Astrocyte (in vitro differentiated cells and primary cell): ENCODE measurements around the gene CDR2L. TPM values are rescaled to one million over a fixed set of nuclear protein-coding genes. Genes with fewer than 3 reads are reported as not detected.
A peak's percentile ranks its signal among the peaks of the same experiment; 100 is the strongest.

ENCODE experiments used
- DNase-seq: peaks from one replicate; pipeline ENCODE4 v3.0.0-alpha.2; 2010; ENCODE audit warnings: low read depth
- FAIRE-seq: peaks from 2 replicates; lab custom pipeline; 2011; peaks lifted over from hg19 to GRCh38; lab: Jason Lieb, UNC
- H2AFZ ChIP-seq: 2 replicates; pipeline ENCODE4 v1.6.0; 2012; ENCODE audit warnings: low read depth, low read length, inconsistent platforms
- H3K27ac ChIP-seq: 2 replicates; pipeline ENCODE4 v1.5.1; 2011; ENCODE audit warnings: low read depth, low read length, inconsistent platforms
- H3K27me3 ChIP-seq: 2 replicates; pipeline ENCODE4 v1.6.0; 2011; ENCODE audit warnings: low read length, inconsistent platforms; ENCODE audit not compliant: insufficient read depth
- H3K36me3 ChIP-seq: 2 replicates; pipeline ENCODE4 v1.5.1; 2011; ENCODE audit warnings: low read length, inconsistent platforms; ENCODE audit not compliant: insufficient read depth
- H3K4me1 ChIP-seq: 2 replicates; pipeline ENCODE4 v1.5.1; 2011; ENCODE audit warnings: low read length, inconsistent platforms; ENCODE audit not compliant: insufficient read depth
- H3K4me2 ChIP-seq: 2 replicates; pipeline ENCODE4 v1.6.0; 2012; ENCODE audit warnings: low read length, inconsistent platforms
- H3K4me3 ChIP-seq: 2 replicates; pipeline ENCODE4 v1.5.1; 2011; ENCODE audit warnings: low read depth, mild to moderate bottlenecking, low read length, inconsistent platforms; ENCODE audit not compliant: insufficient read depth
- H3K79me2 ChIP-seq: 2 replicates; pipeline ENCODE4 v1.6.0; 2012; ENCODE audit warnings: mild to moderate bottlenecking, low read length, inconsistent platforms; ENCODE audit not compliant: insufficient read depth
- H3K9ac ChIP-seq: 2 replicates; pipeline ENCODE4 v1.6.0; 2012; ENCODE audit warnings: mild to moderate bottlenecking, low read length, inconsistent platforms
- H3K9me3 ChIP-seq: 2 replicates; pipeline ENCODE4 v1.5.1; 2012; ENCODE audit warnings: low read depth, mild to moderate bottlenecking, low read length, inconsistent platforms; ENCODE audit not compliant: insufficient read depth
- H4K20me1 ChIP-seq: 2 replicates; pipeline ENCODE4 v1.6.0; 2012; ENCODE audit warnings: low read length, inconsistent platforms; ENCODE audit not compliant: insufficient read depth
- H3K27ac Mint-ChIP-seq: one replicate; pipeline ENCODE4 v1.8.0; 2021; ENCODE audit warnings: mild to moderate bottlenecking, mixed read lengths; ENCODE audit not compliant: unreplicated experiment
- H3K27me3 Mint-ChIP-seq: one replicate; pipeline ENCODE4 v1.8.0; 2021; ENCODE audit warnings: low read depth, mixed read lengths; ENCODE audit not compliant: unreplicated experiment
- H3K36me3 Mint-ChIP-seq: one replicate; pipeline ENCODE4 v1.8.0; 2021; ENCODE audit warnings: low read depth, mixed read lengths; ENCODE audit not compliant: unreplicated experiment
- H3K4me1 Mint-ChIP-seq: one replicate; pipeline ENCODE4 v1.8.0; 2021; ENCODE audit warnings: low read depth, mixed read lengths; ENCODE audit not compliant: unreplicated experiment
- H3K4me3 Mint-ChIP-seq: one replicate; pipeline ENCODE4 v1.8.0; 2021; ENCODE audit warnings: mild to moderate bottlenecking, moderate library complexity, mixed read lengths; ENCODE audit not compliant: unreplicated experiment
- H3K9me3 Mint-ChIP-seq: one replicate; pipeline ENCODE4 v1.8.0; 2021; ENCODE audit warnings: mild to moderate bottlenecking, mixed read lengths; ENCODE audit not compliant: unreplicated experiment
- CTCF ChIP-seq: IDR thresholded peaks from 2 replicates; pipeline ENCODE4 v1.5.1; 2011; ENCODE audit warnings: low read depth, mild to moderate bottlenecking, inconsistent platforms, low read length, moderate library complexity; ENCODE audit not compliant: insufficient read depth
- EZH2 ChIP-seq: IDR thresholded peaks from 2 replicates; pipeline ENCODE4 v1.6.1; 2012; ENCODE audit warnings: mild to moderate bottlenecking, low read length, inconsistent platforms; ENCODE audit not compliant: insufficient read depth
- total RNA-seq: library from RNA; stranded (reverse); gene quantifications from 2 replicates; pipeline ENCODE4 v1.2.1, GENCODE V29; 2021

Gene CDR2L
- total RNA-seq, 1 donor from 2014 or later: 59.1 TPM

DNA sequence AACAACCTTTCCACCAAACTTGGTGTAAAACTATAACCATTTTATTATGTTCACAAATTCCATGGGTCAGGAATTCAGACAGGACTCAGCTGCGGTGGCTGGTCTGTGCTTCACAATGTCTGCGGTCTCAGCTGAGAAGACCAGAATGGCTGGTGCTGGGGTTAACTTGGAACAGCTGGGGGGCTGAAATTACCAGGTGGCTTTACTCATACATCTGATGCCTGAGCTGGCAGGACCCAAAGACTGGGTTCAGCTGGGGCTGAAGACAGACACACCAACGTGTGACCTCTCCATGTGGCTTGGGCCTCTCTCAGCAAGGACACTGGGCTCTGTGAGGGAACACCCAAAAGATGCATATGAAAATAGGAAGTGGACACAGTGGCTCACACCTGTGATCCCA lies 9.2 kb upstream of the CDR2L start:
- DNase-seq (no peak), FAIRE-seq (no peak)
- no peaks in the 10 kb centered on the region for H3K9me3 ChIP-seq
- H3K4me2 ChIP-seq: no peak overlapping the region
- TF ChIP-seq EZH2: no peak
- Mint-ChIP-seq H3K4me3 (no peak overlapping the region), H3K27ac (no peak overlapping the region), H3K4me1 (peaks cover 5% of the 10 kb centered on the region), H3K27me3 (peaks cover 35% of the 10 kb centered on the region), H3K36me3 (no peaks in the 10 kb centered on the region), H3K9me3 (no peaks in the 10 kb centered on the region)
- H3K9ac ChIP-seq: no peak overlapping the region
- H3K36me3 ChIP-seq: no peaks in the 10 kb centered on the region
- H3K4me3 ChIP-seq: no peak overlapping the region
- H3K4me1 ChIP-seq: peaks cover 14% of the 10 kb centered on the region
- no peaks in the 10 kb centered on the region for H4K20me1 ChIP-seq
- H2AFZ ChIP-seq: no peak overlapping the region
- no peaks in the 10 kb centered on the region for H3K79me2 ChIP-seq
- H3K27ac ChIP-seq: no peak overlapping the region
- H3K27me3 ChIP-seq: peaks cover 5% of the 10 kb centered on the region

DNA sequence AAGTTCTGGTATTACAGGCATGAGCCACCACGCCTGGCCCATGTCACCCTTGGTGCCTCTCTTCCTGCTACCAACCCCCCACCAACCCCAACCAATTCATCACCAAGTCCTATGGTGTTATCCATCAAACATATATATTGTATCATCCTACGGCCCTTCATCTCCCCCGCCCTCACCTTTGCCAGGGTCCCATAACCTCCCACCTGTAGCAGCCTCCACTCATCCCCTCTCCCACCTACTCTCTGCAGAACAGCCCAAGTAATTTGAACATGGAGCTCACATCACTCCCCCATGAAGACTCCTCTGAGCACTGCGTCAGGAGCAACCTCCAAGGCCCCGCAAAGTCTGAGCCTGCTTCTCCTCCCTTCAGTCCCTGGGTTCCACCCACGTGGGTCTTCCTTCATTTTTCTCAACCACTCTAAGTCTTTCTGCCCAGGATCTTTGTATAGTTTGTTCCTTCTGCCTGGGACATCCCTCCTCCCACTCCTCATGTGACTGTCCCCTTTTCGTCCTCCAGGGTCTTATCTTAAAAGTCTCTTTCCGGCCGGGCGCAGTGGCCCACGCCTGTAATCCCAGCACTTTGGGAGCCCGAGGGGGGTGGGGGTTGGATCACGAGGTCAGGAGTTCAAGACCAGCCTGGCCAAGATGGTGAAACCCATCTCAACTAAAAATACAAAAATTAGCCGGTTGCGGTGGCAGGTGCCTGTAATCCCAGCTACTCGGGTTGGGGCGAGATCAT lies 7.9 kb upstream of the CDR2L start:
- no peak for FAIRE-seq
- peak overlapping the region; percentile 29 for H3K4me3 Mint-ChIP-seq
- no peak overlapping the region for H3K27ac Mint-ChIP-seq

GRCh38 chr17:74981318-74981978 lies 6.0 kb upstream of the CDR2L start:
- DNase-seq: peak; percentile 14
- FAIRE-seq: no peak
- H4K20me1 ChIP-seq: no peaks in the 10 kb centered on the region
- no peaks in the 10 kb centered on the region for H3K9me3 ChIP-seq
- H3K9ac ChIP-seq: peak overlapping the region; percentile 83
- Mint-ChIP-seq H3K27ac (peak overlapping the region; percentile 98), H3K9me3 (no peaks in the 10 kb centered on the region), H3K27me3 (peaks cover 8% of the 10 kb centered on the region), H3K4me1 (peaks cover 5% of the 10 kb centered on the region), H3K4me3 (peak overlapping the region; percentile 92), H3K36me3 (no peaks in the 10 kb centered on the region)
- no peaks in the 10 kb centered on the region for H3K79me2 ChIP-seq
- peak overlapping the region; percentile 72 for H3K4me3 ChIP-seq
- H3K27me3 ChIP-seq: no peaks in the 10 kb centered on the region
- H3K4me2 ChIP-seq: peak overlapping the region; percentile 95
- peak overlapping the region; percentile 37 for H3K27ac ChIP-seq
- peaks cover 14% of the 10 kb centered on the region for H3K4me1 ChIP-seq
- TF ChIP-seq EZH2 (no peak), CTCF (no peak)
- H3K36me3 ChIP-seq: no peaks in the 10 kb centered on the region
- H2AFZ ChIP-seq: peak overlapping the region; percentile 98

More for the DNA sequence above, 7.9 kb upstream of the CDR2L start:
- DNase-seq: no peak
- Histone ChIP-seq H3K36me3 (no peaks in the 10 kb centered on the region), H3K79me2 (no peaks in the 10 kb centered on the region), H2AFZ (no peak overlapping the region), H3K4me3 (no peak overlapping the region), H3K27ac (no peak overlapping the region), H3K9ac (no peak overlapping the region), H3K9me3 (no peaks in the 10 kb centered on the region), H4K20me1 (no peaks in the 10 kb centered on the region), H3K27me3 (no peaks in the 10 kb centered on the region), H3K4me2 (no peak overlapping the region), H3K4me1 (peaks cover 14% of the 10 kb centered on the region)
- H3K27me3 Mint-ChIP-seq: peaks cover 22% of the 10 kb centered on the region
- no peak for TF ChIP-seq EZH2
- TF ChIP-seq CTCF: no peak
- H3K4me1 Mint-ChIP-seq: peaks cover 5% of the 10 kb centered on the region
- H3K9me3 Mint-ChIP-seq: no peaks in the 10 kb centered on the region
- H3K36me3 Mint-ChIP-seq: no peaks in the 10 kb centered on the region
